GM19099 (cell line): ENCODE data around the gene CAPN5.

Source experiments
- POLR2A ChIP-seq: IDR thresholded peaks from 3 replicates; pipeline ENCODE4 v1.6.1; 2011; ENCODE audit warnings: low read depth; ENCODE audit not compliant: insufficient read length; ENCODE audit errors: extremely low read depth

Gene CAPN5

GRCh38 chr11:77066229-77067042 lies at the start of gene CAPN5:
Gene CAPN5, plus strand, starts transcription at chr11:77066971. Its CDS starts 17,916 bp downstream, at chr11:77084887.
- peak; percentile 33 for TF ChIP-seq POLR2A

GRCh38 chr11:77019976-77020595 lies 46.7 kb upstream of the CAPN5 start:
- TF ChIP-seq POLR2A, result no peak

- TF ChIP-seq POLR2A, result no peak
These were observed 46.0 kb upstream of the CAPN5 start for GRCh38 chr11:77020734-77021133.

- no peak for TF ChIP-seq POLR2A
These were observed 42.0 kb upstream of the CAPN5 start for GRCh38 chr11:77024745-77025144.

GRCh38 chr11:77026221-77026620 lies 40.5 kb upstream of the CAPN5 start:
- TF ChIP-seq POLR2A, result no peak

GRCh38 chr11:77026743-77027142 lies 40.0 kb upstream of the CAPN5 start:
- TF ChIP-seq POLR2A, result no peak

GRCh38 chr11:77027275-77027674 lies 39.5 kb upstream of the CAPN5 start:
- TF ChIP-seq POLR2A, result no peak

- TF ChIP-seq POLR2A, result no peak
These were observed 36.9 kb upstream of the CAPN5 start for GRCh38 chr11:77029829-77030228.

GRCh38 chr11:77030834-77031414 lies 35.8 kb upstream of the CAPN5 start:
- TF ChIP-seq POLR2A, result no peak

GRCh38 chr11:77031599-77031998 lies 35.2 kb upstream of the CAPN5 start:
- no peak for TF ChIP-seq POLR2A

GRCh38 chr11:77035039-77035438 lies 31.7 kb upstream of the CAPN5 start:
- TF ChIP-seq POLR2A, result no peak

GRCh38 chr11:77035580-77035979 lies 31.2 kb upstream of the CAPN5 start:
- TF ChIP-seq POLR2A, result no peak

GRCh38 chr11:77036398-77036797 lies 30.4 kb upstream of the CAPN5 start:
- TF ChIP-seq POLR2A, result no peak

- TF ChIP-seq POLR2A, result no peak
These were observed 29.7 kb upstream of the CAPN5 start for GRCh38 chr11:77037057-77037456.

GRCh38 chr11:77038029-77038824 lies 28.5 kb upstream of the CAPN5 start:
- TF ChIP-seq POLR2A, result no peak
